NCI-H1105 (cell line): Measurements from ENCODE around the gene KRT1.

ENCODE experiments used
- DNase-seq: peaks from one replicate; lab custom pipeline; 2025; lab: John Stamatoyannopoulos, UW

The KRT1 gene

GRCh38 chr12:52660934-52661499 is 19.2 kb downstream of the KRT1 start:
- DNase-seq = no peak

- no peak for DNase-seq
Measured at GRCh38 chr12:52659951-52660350, 20.3 kb downstream of the KRT1 start.

GRCh38 chr12:52659395-52659794 is 20.8 kb downstream of the KRT1 start:
- DNase-seq = no peak

- no peak for DNase-seq
Measured at GRCh38 chr12:52658196-52658595, 22.0 kb downstream of the KRT1 start.

- peak; percentile 6 for DNase-seq
Measured at GRCh38 chr12:52657250-52657902, 22.8 kb downstream of the KRT1 start.

- DNase-seq = no peak
Measured at GRCh38 chr12:52656616-52657015, 23.6 kb downstream of the KRT1 start.

GRCh38 chr12:52655720-52656124 is 24.5 kb downstream of the KRT1 start:
- peak; percentile 18 for DNase-seq

- DNase-seq = no peak
Measured at GRCh38 chr12:52655251-52655650, 25.0 kb downstream of the KRT1 start.

GRCh38 chr12:52651726-52652261 is 28.4 kb downstream of the KRT1 start, which contains the start of gene KRT2:
Gene KRT2, minus strand, starts transcription at chr12:52652211. Its CDS starts 69 bp downstream, at chr12:52652142.
- DNase-seq = no peak

GRCh38 chr12:52650520-52651081 is 29.6 kb downstream of the KRT1 start:
- no peak for DNase-seq

GRCh38 chr12:52649066-52649465 is 31.1 kb downstream of the KRT1 start:
- no peak for DNase-seq

- no peak for DNase-seq
Measured at GRCh38 chr12:52648012-52648550, 32.1 kb downstream of the KRT1 start.

GRCh38 chr12:52647601-52648000 is 32.6 kb downstream of the KRT1 start:
- no peak for DNase-seq

- DNase-seq = no peak
Measured at GRCh38 chr12:52646613-52647012, 33.6 kb downstream of the KRT1 start.

GRCh38 chr12:52645982-52646381 is 34.2 kb downstream of the KRT1 start:
- DNase-seq = no peak

GRCh38 chr12:52645120-52645761 is 35.0 kb downstream of the KRT1 start:
- no peak for DNase-seq

- no peak for DNase-seq
Measured at GRCh38 chr12:52644078-52644415, 36.2 kb downstream of the KRT1 start.

- no peak for DNase-seq
Measured at GRCh38 chr12:52643233-52644077, 36.8 kb downstream of the KRT1 start.

- DNase-seq = no peak
Measured at GRCh38 chr12:52641468-52641867, 38.7 kb downstream of the KRT1 start.

- DNase-seq = no peak
Measured at GRCh38 chr12:52637299-52637698, 42.9 kb downstream of the KRT1 start.

GRCh38 chr12:52636592-52637258 is 43.5 kb downstream of the KRT1 start:
- DNase-seq = no peak
